WTC11 (cell line): ENCODE results near the gene HMGB4. TPM values are rescaled to one million over a fixed set of nuclear protein-coding genes. Genes with fewer than 3 reads are reported as not detected.

ENCODE experiments used
- ATAC-seq: fragments of 200-7000 bp; cut with Tn5 transposase; 2 replicates; pipeline ENCODE4 v1.10.0; 2021; ENCODE audit warnings: mild to moderate bottlenecking, moderate library complexity
- CTCF ChIA-PET: fragments of 300-600 bp; sonication (Branson Sonifier 250); formaldehyde crosslinking; loops from one replicate; lab custom pipeline; 2021; ENCODE audit warnings: antibody characterized with exemption; lab: Charles Lee
- POLR2A ChIA-PET: fragments of 350-600 bp; sonication (Branson Sonifier 250); formaldehyde crosslinking; loops from one replicate; lab custom pipeline; 2021; ENCODE audit warnings: antibody characterized with exemption; lab: Charles Lee
- DNase-seq: peaks from one replicate; pipeline ENCODE4 v3.0.0; 2021; ENCODE audit warnings: low spot score
- H3K27ac Mint-ChIP-seq: 2 replicates; pipeline ENCODE4 v1.8.0; 2021; ENCODE audit warnings: mixed read lengths
- H3K27me3 Mint-ChIP-seq: 2 replicates; pipeline ENCODE4 v1.8.0; 2021; ENCODE audit warnings: low read depth, mild to moderate bottlenecking, moderate library complexity, mixed read lengths
- H3K36me3 Mint-ChIP-seq: 2 replicates; pipeline ENCODE4 v1.8.0; 2021; ENCODE audit warnings: mixed read lengths
- H3K4me1 Mint-ChIP-seq: 2 replicates; pipeline ENCODE4 v1.8.0; 2022; ENCODE audit warnings: mixed read lengths
- H3K4me3 Mint-ChIP-seq: 2 replicates; pipeline ENCODE4 v1.8.0; 2021; ENCODE audit warnings: mild to moderate bottlenecking, moderate library complexity, mixed read lengths
- H3K9me3 Mint-ChIP-seq: 2 replicates; pipeline ENCODE4 v1.8.0; 2021; ENCODE audit warnings: mixed read lengths
- ATF2 ChIP-seq: sonication (generic); formaldehyde crosslinking; IDR thresholded peaks from 2 replicates; pipeline ENCODE4 v1.8.1; 2022; ENCODE audit warnings: low read depth, missing genetic modification reagents, borderline replicate concordance
- ERG ChIP-seq: fragments of 250-450 bp; sonication (Bioruptor Pico); IDR thresholded peaks from 2 replicates; pipeline ENCODE4 v1.8.0; 2021; ENCODE audit warnings: mild to moderate bottlenecking
- GRHL2 ChIP-seq: fragments of 250-450 bp; sonication (Bioruptor Pico); IDR thresholded peaks from 2 replicates; pipeline ENCODE4 v1.8.0; 2022; ENCODE audit warnings: mild to moderate bottlenecking, moderate library complexity; ENCODE audit not compliant: insufficient replicate concordance, severe bottlenecking
- GTF2I ChIP-seq: fragments of 250-450 bp; sonication (Bioruptor Pico); conservative IDR thresholded peaks from 2 replicates; pipeline ENCODE4 v1.4.0; 2021; ENCODE audit warnings: mild to moderate bottlenecking
- JUN ChIP-seq: sonication (generic); formaldehyde crosslinking; IDR thresholded peaks from 2 replicates; pipeline ENCODE4 v1.8.0; 2023; ENCODE audit warnings: mild to moderate bottlenecking, missing genetic modification reagents
- MAX ChIP-seq: sonication (generic); formaldehyde crosslinking; IDR thresholded peaks from 2 replicates; pipeline ENCODE4 v1.8.0; 2022; ENCODE audit warnings: mild to moderate bottlenecking, missing genetic modification reagents
- NFE2L1 ChIP-seq: sonication (generic); formaldehyde crosslinking; IDR thresholded peaks from 2 replicates; pipeline ENCODE4 v1.8.1; 2023; ENCODE audit warnings: missing genetic modification reagents
- SP1 ChIP-seq: sonication (generic); formaldehyde crosslinking; conservative IDR thresholded peaks from 2 replicates; pipeline ENCODE4 v1.8.1; 2022; ENCODE audit warnings: missing genetic modification reagents
- ZNF219 ChIP-seq: sonication (generic); formaldehyde crosslinking; IDR thresholded peaks from 2 replicates; pipeline ENCODE4 v1.8.0; 2023; ENCODE audit warnings: missing genetic modification reagents, mild to moderate bottlenecking, borderline replicate concordance
- ZNF232 ChIP-seq: sonication (generic); formaldehyde crosslinking; IDR thresholded peaks from 2 replicates; pipeline ENCODE4 v1.8.0; 2022; ENCODE audit warnings: mild to moderate bottlenecking, missing genetic modification reagents
- ZNF423 ChIP-seq: fragments of 250-450 bp; sonication (Bioruptor Pico); IDR thresholded peaks from 2 replicates; pipeline ENCODE4 v2.1.2; 2022; ENCODE audit warnings: mild to moderate bottlenecking, moderate library complexity
- total RNA-seq: library from RNA; stranded (reverse); gene quantifications from 3 replicates; pipeline ENCODE4 v1.2.3, GENCODE V29; 2021
- TF ChIP-seq, protein P1 (sequence below): sonication (generic); formaldehyde crosslinking; IDR thresholded peaks from 2 replicates; pipeline ENCODE4 v1.8.0; 2023; ENCODE audit warnings: mild to moderate bottlenecking, missing genetic modification reagents
- TF ChIP-seq, protein P2 (sequence below): sonication (generic); formaldehyde crosslinking; IDR thresholded peaks from 2 replicates; pipeline ENCODE4 v1.8.1; 2023; ENCODE audit warnings: mild to moderate bottlenecking, missing genetic modification reagents
- TF ChIP-seq, protein P3 (sequence below): sonication (generic); formaldehyde crosslinking; IDR thresholded peaks from 2 replicates; pipeline ENCODE4 v1.8.1; 2023; ENCODE audit warnings: mild to moderate bottlenecking, missing genetic modification reagents
- TF ChIP-seq, protein P4 (sequence below): sonication (generic); formaldehyde crosslinking; IDR thresholded peaks from 2 replicates; pipeline ENCODE4 v1.8.1; 2022; ENCODE audit warnings: low read depth, mild to moderate bottlenecking, moderate library complexity, missing genetic modification reagents, borderline replicate concordance

HMGB4 gene
- total RNA-seq, 1 experiment from 2014 or later: not detected

GRCh38 chr1:33849211-33849610, 14.7 kb upstream of the HMGB4 start:
- Mint-ChIP-seq H3K27me3 (no peaks in the 10 kb centered on the region), H3K36me3 (no peaks in the 10 kb centered on the region), H3K27ac (peak overlapping the region; percentile 39; the same call in 1 of the 2 replicates), H3K4me1 (peaks cover 51% of the 10 kb centered on the region), H3K9me3 (no peaks in the 10 kb centered on the region), H3K4me3 (no peak overlapping the region)
- DNase-seq (no peak), ATAC-seq (no peak)
- ChIA-PET CTCF (no interaction called here), POLR2A (no interaction called here)
- TF ChIP-seq, protein P1, sequence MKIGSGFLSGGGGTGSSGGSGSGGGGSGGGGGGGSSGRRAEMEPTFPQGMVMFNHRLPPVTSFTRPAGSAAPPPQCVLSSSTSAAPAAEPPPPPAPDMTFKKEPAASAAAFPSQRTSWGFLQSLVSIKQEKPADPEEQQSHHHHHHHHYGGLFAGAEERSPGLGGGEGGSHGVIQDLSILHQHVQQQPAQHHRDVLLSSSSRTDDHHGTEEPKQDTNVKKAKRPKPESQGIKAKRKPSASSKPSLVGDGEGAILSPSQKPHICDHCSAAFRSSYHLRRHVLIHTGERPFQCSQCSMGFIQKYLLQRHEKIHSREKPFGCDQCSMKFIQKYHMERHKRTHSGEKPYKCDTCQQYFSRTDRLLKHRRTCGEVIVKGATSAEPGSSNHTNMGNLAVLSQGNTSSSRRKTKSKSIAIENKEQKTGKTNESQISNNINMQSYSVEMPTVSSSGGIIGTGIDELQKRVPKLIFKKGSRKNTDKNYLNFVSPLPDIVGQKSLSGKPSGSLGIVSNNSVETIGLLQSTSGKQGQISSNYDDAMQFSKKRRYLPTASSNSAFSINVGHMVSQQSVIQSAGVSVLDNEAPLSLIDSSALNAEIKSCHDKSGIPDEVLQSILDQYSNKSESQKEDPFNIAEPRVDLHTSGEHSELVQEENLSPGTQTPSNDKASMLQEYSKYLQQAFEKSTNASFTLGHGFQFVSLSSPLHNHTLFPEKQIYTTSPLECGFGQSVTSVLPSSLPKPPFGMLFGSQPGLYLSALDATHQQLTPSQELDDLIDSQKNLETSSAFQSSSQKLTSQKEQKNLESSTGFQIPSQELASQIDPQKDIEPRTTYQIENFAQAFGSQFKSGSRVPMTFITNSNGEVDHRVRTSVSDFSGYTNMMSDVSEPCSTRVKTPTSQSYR (CRISPR knock-in tag): no peak
- no peak for TF ChIP-seq JUN
- TF ChIP-seq, protein P2, sequence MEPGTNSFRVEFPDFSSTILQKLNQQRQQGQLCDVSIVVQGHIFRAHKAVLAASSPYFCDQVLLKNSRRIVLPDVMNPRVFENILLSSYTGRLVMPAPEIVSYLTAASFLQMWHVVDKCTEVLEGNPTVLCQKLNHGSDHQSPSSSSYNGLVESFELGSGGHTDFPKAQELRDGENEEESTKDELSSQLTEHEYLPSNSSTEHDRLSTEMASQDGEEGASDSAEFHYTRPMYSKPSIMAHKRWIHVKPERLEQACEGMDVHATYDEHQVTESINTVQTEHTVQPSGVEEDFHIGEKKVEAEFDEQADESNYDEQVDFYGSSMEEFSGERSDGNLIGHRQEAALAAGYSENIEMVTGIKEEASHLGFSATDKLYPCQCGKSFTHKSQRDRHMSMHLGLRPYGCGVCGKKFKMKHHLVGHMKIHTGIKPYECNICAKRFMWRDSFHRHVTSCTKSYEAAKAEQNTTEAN: no peak

GRCh38 chr1:33850481-33850880, 13.4 kb upstream of the HMGB4 start:
- no peaks in the 10 kb centered on the region for H3K36me3 Mint-ChIP-seq

GRCh38 chr1:33852711-33853110, 11.2 kb upstream of the HMGB4 start:
- DNase-seq (no peak), ATAC-seq (no peak)
- TF ChIP-seq ERG (CRISPR knock-in tag) (no peak), GRHL2 (no peak), ZNF423 (CRISPR knock-in tag) (no peak)
- TF ChIP-seq, protein P3, sequence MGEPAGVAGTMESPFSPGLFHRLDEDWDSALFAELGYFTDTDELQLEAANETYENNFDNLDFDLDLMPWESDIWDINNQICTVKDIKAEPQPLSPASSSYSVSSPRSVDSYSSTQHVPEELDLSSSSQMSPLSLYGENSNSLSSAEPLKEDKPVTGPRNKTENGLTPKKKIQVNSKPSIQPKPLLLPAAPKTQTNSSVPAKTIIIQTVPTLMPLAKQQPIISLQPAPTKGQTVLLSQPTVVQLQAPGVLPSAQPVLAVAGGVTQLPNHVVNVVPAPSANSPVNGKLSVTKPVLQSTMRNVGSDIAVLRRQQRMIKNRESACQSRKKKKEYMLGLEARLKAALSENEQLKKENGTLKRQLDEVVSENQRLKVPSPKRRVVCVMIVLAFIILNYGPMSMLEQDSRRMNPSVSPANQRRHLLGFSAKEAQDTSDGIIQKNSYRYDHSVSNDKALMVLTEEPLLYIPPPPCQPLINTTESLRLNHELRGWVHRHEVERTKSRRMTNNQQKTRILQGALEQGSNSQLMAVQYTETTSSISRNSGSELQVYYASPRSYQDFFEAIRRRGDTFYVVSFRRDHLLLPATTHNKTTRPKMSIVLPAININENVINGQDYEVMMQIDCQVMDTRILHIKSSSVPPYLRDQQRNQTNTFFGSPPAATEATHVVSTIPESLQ (CRISPR knock-in tag): no peak
- Mint-ChIP-seq H3K27me3 (no peaks in the 10 kb centered on the region), H3K36me3 (no peaks in the 10 kb centered on the region), H3K9me3 (no peaks in the 10 kb centered on the region), H3K27ac (no peak overlapping the region), H3K4me3 (no peak overlapping the region), H3K4me1 (peaks cover 48% of the 10 kb centered on the region)
- CTCF ChIA-PET: interaction anchor here (1.7 kb wide), 1 partner anchor 161 kb away, joined by 7 read pairs; no protein-coding TSS in a partner anchor
- POLR2A ChIA-PET: no interaction called here

More at GRCh38 chr1:33850481-33850880, 13.4 kb upstream of the HMGB4 start:
- Mint-ChIP-seq H3K4me3 (no peak overlapping the region), H3K9me3 (no peaks in the 10 kb centered on the region), H3K27ac (no peak overlapping the region), H3K27me3 (no peaks in the 10 kb centered on the region), H3K4me1 (peaks cover 51% of the 10 kb centered on the region)
- ATAC-seq (no peak), DNase-seq (no peak)
- POLR2A ChIA-PET: no interaction called here
- CTCF ChIA-PET: no interaction called here
- TF ChIP-seq ZNF232: no peak
- TF ChIP-seq, all 79 proteins: peak for 0

DNA sequence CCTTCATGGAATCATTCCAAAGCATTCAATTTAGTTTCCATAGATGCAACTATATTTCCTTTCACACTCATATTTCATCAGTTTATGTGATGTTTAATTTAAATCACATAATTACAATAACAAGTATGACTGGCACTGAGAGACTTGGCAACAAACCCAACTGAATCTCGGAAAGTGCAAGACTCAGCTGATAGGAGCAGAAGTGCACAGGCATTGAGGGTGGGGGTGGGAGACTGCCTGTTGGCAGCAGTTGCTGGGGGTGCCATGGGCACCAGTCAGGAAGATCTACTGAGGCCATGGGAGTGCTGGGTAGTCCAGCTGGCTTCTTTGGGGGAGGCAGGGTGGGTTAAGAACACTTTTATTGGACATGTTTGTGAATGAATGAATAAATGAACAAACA, 10.4 kb upstream of the HMGB4 start:
- H3K4me3 Mint-ChIP-seq: no peak overlapping the region
- H3K4me1 Mint-ChIP-seq: peaks cover 41% of the 10 kb centered on the region
- DNase-seq: no peak
- ChIA-PET POLR2A (no interaction called here), CTCF (interaction anchor here (0.7 to 1.7 kb wide), 4 partner anchors 9 to 187 kb away, joined by 3 to 7 read pairs (median 4); partner anchors contain the start of gene HMGB4)
- no peak for ATAC-seq
- no peaks in the 10 kb centered on the region for H3K9me3 Mint-ChIP-seq
- H3K36me3 Mint-ChIP-seq: no peaks in the 10 kb centered on the region
- no peaks in the 10 kb centered on the region for H3K27me3 Mint-ChIP-seq
- H3K27ac Mint-ChIP-seq: no peak overlapping the region
- TF ChIP-seq ZNF219 (no peak), MAX (no peak), SP1 (CRISPR knock-in tag) (no peak), NFE2L1 (CRISPR knock-in tag) (no peak), ATF2 (CRISPR knock-in tag) (no peak), GTF2I (no peak)
- TF ChIP-seq, protein P4, sequence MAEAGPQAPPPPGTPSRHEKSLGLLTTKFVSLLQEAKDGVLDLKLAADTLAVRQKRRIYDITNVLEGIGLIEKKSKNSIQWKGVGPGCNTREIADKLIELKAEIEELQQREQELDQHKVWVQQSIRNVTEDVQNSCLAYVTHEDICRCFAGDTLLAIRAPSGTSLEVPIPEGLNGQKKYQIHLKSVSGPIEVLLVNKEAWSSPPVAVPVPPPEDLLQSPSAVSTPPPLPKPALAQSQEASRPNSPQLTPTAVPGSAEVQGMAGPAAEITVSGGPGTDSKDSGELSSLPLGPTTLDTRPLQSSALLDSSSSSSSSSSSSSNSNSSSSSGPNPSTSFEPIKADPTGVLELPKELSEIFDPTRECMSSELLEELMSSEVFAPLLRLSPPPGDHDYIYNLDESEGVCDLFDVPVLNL (CRISPR knock-in tag): no peak
- TF ChIP-seq, protein P1 (CRISPR knock-in tag): no peak
